GM18502 (cell line): ENCODE results near the gene CGNL1.

Source experiments
- ATAC-seq: cut with Tn5 transposase; IDR thresholded peaks from one replicate; pipeline ENCODE4 v1.9.1; 2021; ENCODE audit warnings: mild to moderate bottlenecking; ENCODE audit not compliant: unreplicated experiment, poor library complexity

Gene CGNL1

DNA sequence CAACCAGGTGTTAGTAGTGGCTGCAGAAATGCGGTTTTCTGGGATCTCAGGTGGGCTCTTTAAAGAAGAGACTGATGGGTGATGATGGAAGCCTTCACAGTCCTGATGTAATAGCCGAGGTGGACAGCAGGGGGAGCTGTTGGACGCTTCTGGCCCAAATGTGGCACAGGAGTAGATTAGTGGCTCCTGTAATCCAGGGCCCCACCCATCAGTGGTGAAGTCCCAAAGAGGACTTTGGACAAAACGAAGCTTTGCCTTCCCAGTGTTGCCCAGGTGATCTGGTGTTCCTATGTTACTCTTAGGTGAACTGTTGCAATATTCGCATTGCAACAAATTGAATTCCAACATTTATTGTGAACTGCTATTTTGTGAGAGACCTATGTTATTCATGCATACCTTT, 183.6 kb downstream of the CGNL1 start:
- no peak for ATAC-seq

DNA sequence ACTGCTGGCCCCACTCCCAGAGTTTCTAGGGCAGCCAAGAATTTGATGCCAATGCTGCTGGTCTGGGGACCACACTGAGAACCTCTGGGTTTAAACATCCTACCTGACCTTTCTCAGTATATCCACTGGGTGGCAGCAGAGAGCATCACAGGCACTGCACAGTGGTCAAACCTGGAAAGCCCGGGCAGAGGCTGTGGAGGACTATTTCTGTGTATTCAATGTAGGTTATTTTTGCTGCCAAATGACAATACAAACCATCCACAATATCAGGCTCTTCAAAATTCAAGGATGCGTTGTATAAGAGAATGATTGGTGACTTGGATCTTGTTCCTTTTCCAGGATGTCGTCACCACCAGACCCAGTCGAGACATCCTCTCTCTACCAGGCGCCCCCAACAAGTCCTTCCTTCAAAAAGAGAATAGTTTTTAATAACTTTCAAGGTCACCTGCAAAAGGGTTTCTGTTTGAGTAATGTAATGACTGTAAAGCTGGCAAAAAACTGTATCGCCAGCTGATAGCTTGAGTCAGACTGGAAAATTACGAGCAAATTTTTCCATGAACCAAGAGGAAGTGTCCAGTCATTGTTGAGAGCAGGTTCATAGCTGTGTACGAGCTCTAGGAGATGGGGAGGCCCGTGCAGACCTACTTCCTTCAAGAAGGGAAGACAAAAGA, 184.9 kb downstream of the CGNL1 start:
- peak; percentile 87 for ATAC-seq

GRCh38 chr15:57562196-57562769, 186.0 kb downstream of the CGNL1 start:
- no peak for ATAC-seq

- no peak for ATAC-seq
These were observed 187.1 kb downstream of the CGNL1 start for GRCh38 chr15:57563416-57563815.

- no peak for ATAC-seq
These were observed 189.0 kb downstream of the CGNL1 start for GRCh38 chr15:57565311-57565710.

DNA sequence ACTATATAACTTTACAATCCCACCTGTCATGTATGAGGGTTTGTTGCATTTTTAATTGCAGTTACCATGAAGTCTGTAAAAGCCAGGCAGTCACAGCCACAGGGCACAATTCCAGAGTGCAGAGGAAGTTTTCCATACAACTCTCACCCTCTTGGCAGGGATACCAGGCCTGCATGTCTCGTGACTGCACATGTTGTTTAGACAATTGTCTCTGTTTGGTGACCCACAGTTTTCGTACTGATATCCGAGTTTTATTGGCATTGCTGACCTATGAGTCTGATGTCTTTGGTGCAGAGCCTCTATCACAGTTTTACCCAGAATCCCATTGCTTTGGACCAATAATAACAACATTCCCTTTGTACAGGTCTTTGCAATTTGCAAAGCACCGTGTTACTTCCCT, 190.5 kb downstream of the CGNL1 start:
- no peak for ATAC-seq

GRCh38 chr15:57567891-57568290, 191.6 kb downstream of the CGNL1 start:
- no peak for ATAC-seq

GRCh38 chr15:57568299-57568698, 192.0 kb downstream of the CGNL1 start:
- ATAC-seq: no peak

- ATAC-seq: no peak
These were observed 194.0 kb downstream of the CGNL1 start for GRCh38 chr15:57570340-57570739.

GRCh38 chr15:57570994-57571393, 194.7 kb downstream of the CGNL1 start:
- ATAC-seq: no peak

DNA sequence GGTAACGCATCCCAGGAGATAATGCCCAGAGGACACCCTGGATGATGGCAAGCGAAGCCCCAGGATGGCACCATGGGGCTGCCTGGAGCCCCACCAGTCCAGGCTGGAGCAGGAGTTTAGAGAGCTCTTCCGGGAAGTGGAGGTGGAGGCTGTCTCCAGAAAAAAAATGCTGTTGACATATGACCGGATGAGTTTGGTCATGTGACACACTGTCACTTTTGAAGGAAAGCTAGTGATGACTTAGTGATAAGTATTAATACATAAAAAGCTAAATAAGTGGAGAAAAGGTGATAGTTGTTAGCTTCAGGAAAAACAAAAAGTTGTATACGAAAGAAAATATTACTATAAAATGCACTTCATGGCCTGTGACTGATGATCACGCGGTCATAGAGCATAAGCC, 195.4 kb downstream of the CGNL1 start:
- no peak for ATAC-seq

- ATAC-seq: no peak
These were observed 196.2 kb downstream of the CGNL1 start for GRCh38 chr15:57572468-57572867.

DNA sequence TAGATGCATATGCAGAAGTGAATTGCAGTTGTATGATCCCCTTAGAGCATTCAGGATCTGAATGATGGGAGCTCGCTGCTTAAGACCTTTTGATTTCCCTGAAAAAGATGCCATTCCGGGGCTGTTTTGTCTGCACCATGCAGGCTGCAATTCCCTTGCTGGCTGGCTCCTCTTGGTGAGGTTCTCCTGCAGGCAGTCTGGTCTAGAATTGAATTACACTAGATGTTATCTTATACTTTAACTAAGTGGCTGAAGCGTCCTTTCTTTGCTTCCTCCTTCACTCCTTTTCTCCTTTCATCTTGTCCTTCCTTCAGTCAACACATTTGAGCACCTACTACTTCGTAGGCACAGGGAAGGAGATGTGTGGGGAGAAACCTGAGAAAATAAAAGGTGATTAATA, 196.8 kb downstream of the CGNL1 start:
- ATAC-seq: no peak

DNA sequence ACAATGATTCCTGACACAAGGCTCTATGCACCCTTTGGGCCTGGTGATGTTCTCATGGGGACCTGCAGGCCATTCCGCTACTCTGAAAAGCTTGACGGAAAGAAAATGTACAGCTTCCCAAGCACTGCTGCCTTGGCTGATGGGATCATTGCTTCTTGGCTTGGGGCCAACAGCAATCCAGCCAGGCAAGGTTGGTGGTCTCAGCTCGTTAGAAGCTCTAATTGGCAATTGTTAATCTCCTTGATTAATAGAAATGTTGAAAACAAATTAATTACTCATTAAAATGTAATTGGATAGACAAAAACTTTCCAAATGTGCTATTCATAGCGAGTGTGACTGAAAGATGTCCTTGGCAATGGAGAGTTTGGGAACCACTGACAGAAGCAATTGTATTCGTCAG, 199.1 kb downstream of the CGNL1 start:
- no peak for ATAC-seq

GRCh38 chr15:57578288-57578900, 202.1 kb downstream of the CGNL1 start:
- ATAC-seq: no peak

DNA sequence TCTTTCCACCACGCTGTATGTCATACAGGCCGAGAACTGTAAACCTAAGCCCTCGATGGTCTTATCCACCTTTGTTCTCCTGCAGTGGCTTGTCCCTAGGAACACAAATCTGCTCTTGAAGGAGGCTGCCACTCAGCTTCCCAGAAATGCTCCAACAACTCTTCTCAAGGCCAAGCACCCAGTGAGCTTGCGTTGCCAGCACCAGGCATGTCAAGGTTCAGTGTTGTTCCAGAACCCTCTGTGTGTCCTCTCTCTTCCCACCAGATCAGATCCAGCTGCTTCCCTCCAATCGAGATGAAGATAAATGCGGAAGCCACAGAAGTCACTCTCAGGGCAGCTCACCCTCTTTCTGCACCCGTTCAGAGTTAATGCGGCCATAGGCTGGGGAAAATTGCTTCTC, 204.1 kb downstream of the CGNL1 start:
- ATAC-seq: no peak

DNA sequence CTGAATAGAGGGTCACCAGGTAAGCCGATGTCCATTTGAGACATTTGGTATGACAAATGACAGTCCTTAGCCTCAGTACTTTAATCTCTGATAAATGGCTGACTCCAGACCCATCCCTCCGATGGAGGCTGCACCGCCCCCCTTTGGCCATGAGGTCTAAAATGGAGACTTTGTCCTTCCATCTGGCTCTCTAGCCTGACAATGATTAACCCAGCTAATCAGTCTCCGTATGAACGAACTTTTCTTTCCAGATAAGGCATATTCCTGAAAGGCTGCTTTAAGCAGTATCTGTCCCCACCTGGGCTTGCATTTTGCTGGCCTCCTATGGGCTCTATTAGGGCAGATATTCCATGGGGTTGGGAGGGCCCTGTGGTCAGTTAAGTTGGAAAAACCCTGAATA, 204.6 kb downstream of the CGNL1 start:
- no peak for ATAC-seq

DNA sequence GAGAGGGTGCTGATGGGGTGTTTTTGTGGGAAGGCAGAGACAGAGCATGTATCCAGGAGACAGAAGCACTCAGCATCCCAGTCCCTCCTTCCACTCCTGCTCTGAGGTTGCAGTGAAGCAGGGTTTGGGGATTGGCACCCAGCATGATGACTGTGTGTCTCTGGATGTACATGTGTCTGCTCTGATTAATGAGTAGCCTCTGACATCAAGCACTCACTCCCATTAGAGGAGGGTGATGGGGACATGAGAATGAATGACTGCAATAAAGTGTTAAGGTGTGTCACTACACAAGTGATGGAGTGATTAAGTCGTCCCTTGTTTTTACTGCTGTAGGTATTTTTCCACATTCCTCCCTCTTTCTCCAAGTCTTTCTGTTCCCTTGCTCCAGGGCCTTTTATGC, 205.8 kb downstream of the CGNL1 start:
- ATAC-seq: no peak

DNA sequence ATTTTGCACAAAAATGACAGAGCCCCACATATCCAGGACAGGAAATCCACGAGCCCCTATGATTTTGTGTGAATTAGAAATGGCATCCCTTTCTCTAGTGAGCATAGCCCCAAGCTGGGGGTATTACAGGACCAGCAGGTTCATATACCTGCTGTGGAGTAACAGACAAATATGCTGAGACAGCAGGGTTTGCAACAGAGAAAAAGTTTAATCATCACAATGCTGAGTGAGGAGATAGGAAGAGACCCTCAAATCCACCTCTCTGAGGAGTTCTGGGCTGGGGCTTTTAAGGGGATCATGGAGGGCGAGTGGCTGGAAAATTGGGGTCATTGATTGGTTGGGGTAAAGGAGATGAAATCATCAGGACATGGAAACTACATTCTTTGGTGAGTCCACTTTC, 207.0 kb downstream of the CGNL1 start:
- no peak for ATAC-seq

DNA sequence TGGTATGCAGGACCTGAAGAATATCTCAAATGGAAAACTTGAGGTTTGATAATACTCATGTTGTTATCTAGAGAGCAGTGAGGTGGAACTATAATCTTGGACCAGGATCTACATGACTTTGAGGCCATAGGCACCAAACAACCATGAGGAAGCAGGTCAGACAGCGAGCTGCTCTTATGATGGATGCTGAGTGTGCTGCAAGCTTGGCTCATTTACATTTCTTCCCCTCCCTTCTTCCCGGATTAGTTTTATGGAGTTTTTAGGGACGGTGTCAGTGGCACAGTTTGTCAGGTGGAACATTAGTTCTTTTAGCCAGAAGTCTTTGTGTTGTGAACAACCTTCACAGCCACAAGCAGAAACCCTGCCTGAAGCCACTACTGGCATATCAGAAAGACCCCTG, 207.4 kb downstream of the CGNL1 start:
- ATAC-seq: no peak

- no peak for ATAC-seq
These were observed 210.5 kb downstream of the CGNL1 start for GRCh38 chr15:57586661-57587424.
